ENCODE results near the gene SPTAN1.

Gene SPTAN1

GRCh38 chr9:128529191-128529590, 23.2 kb upstream of the SPTAN1 start:
- no peak overlapping the region for H3K4me3 ChIP-seq (ENCODE audit: low read length)
- H3K4me1 ChIP-seq (ENCODE audit: control insufficient read depth, insufficient read depth, low read length) = no peaks in the 10 kb centered on the region
- peaks cover 6% of the 10 kb centered on the region for H3K36me3 ChIP-seq (ENCODE audit: control insufficient read depth, insufficient read depth, low read length)
- no peaks in the 10 kb centered on the region for H3K27me3 ChIP-seq (ENCODE audit: control insufficient read depth, insufficient read depth, low read length)
- no peak overlapping the region for H3K9ac ChIP-seq (ENCODE audit: low read length)
- no peaks in the 10 kb centered on the region for H3K9me3 ChIP-seq (ENCODE audit: control insufficient read depth, low read length)

- no peak overlapping the region for H3K9ac ChIP-seq (ENCODE audit: low read length)
- no peaks in the 10 kb centered on the region for H3K36me3 ChIP-seq (ENCODE audit: control insufficient read depth, insufficient read depth, low read length)
- no peak overlapping the region for H3K4me3 ChIP-seq (ENCODE audit: low read length)
- no peaks in the 10 kb centered on the region for H3K9me3 ChIP-seq (ENCODE audit: control insufficient read depth, low read length)
- no peaks in the 10 kb centered on the region for H3K27me3 ChIP-seq (ENCODE audit: control insufficient read depth, insufficient read depth, low read length)
- H3K4me1 ChIP-seq (ENCODE audit: control insufficient read depth, insufficient read depth, low read length) = no peaks in the 10 kb centered on the region
Observed at GRCh38 chr9:128532581-128532980, 19.8 kb upstream of the SPTAN1 start.

GRCh38 chr9:128540634-128541360, 11.6 kb upstream of the SPTAN1 start:
- no peaks in the 10 kb centered on the region for H3K27me3 ChIP-seq (ENCODE audit: control insufficient read depth, insufficient read depth, low read length)
- H3K4me3 ChIP-seq (ENCODE audit: low read length) = no peak overlapping the region
- no peak overlapping the region for H3K9ac ChIP-seq (ENCODE audit: low read length)
- no peaks in the 10 kb centered on the region for H3K9me3 ChIP-seq (ENCODE audit: control insufficient read depth, low read length)
- H3K36me3 ChIP-seq (ENCODE audit: control insufficient read depth, insufficient read depth, low read length) = peaks cover 7% of the 10 kb centered on the region
- H3K4me1 ChIP-seq (ENCODE audit: control insufficient read depth, insufficient read depth, low read length) = no peaks in the 10 kb centered on the region

GRCh38 chr9:128546504-128546903, 5.9 kb upstream of the SPTAN1 start:
- Histone ChIP-seq H3K9me3 (ENCODE audit: control insufficient read depth, low read length) (no peaks in the 10 kb centered on the region), H3K36me3 (ENCODE audit: control insufficient read depth, insufficient read depth, low read length) (peaks cover 3% of the 10 kb centered on the region), H3K4me3 (ENCODE audit: low read length) (no peak overlapping the region), H3K4me1 (ENCODE audit: control insufficient read depth, insufficient read depth, low read length) (peaks cover 11% of the 10 kb centered on the region), H3K9ac (ENCODE audit: low read length) (no peak overlapping the region), H3K27me3 (ENCODE audit: control insufficient read depth, insufficient read depth, low read length) (no peaks in the 10 kb centered on the region)

- Histone ChIP-seq H3K9ac (ENCODE audit: low read length) (no peak overlapping the region), H3K4me3 (ENCODE audit: low read length) (no peak overlapping the region), H3K27me3 (ENCODE audit: control insufficient read depth, insufficient read depth, low read length) (no peaks in the 10 kb centered on the region), H3K4me1 (ENCODE audit: control insufficient read depth, insufficient read depth, low read length) (peaks cover 18% of the 10 kb centered on the region), H3K9me3 (ENCODE audit: control insufficient read depth, low read length) (no peaks in the 10 kb centered on the region), H3K36me3 (ENCODE audit: control insufficient read depth, insufficient read depth, low read length) (no peaks in the 10 kb centered on the region)
Observed at GRCh38 chr9:128548876-128549275, 3.5 kb upstream of the SPTAN1 start.

GRCh38 chr9:128550226-128550625, 2.2 kb upstream of the SPTAN1 start:
- Histone ChIP-seq H3K9ac (ENCODE audit: low read length) (no peak overlapping the region), H3K9me3 (ENCODE audit: control insufficient read depth, low read length) (no peaks in the 10 kb centered on the region), H3K4me3 (ENCODE audit: low read length) (no peak overlapping the region), H3K36me3 (ENCODE audit: control insufficient read depth, insufficient read depth, low read length) (no peaks in the 10 kb centered on the region), H3K27me3 (ENCODE audit: control insufficient read depth, insufficient read depth, low read length) (no peaks in the 10 kb centered on the region), H3K4me1 (ENCODE audit: control insufficient read depth, insufficient read depth, low read length) (peaks cover 30% of the 10 kb centered on the region)

GRCh38 chr9:128550770-128551656, 1.4 kb upstream of the SPTAN1 start:
- no peaks in the 10 kb centered on the region for H3K27me3 ChIP-seq (ENCODE audit: control insufficient read depth, insufficient read depth, low read length)
- H3K9ac ChIP-seq (ENCODE audit: low read length) = peak overlapping the region; percentile 58
- H3K4me3 ChIP-seq (ENCODE audit: low read length) = no peak overlapping the region
- H3K36me3 ChIP-seq (ENCODE audit: control insufficient read depth, insufficient read depth, low read length) = no peaks in the 10 kb centered on the region
- H3K9me3 ChIP-seq (ENCODE audit: control insufficient read depth, low read length) = no peaks in the 10 kb centered on the region
- peaks cover 36% of the 10 kb centered on the region for H3K4me1 ChIP-seq (ENCODE audit: control insufficient read depth, insufficient read depth, low read length)

- Histone ChIP-seq H3K4me1 (ENCODE audit: control insufficient read depth, insufficient read depth, low read length) (peaks cover 42% of the 10 kb centered on the region), H3K36me3 (ENCODE audit: control insufficient read depth, insufficient read depth, low read length) (no peaks in the 10 kb centered on the region), H3K9me3 (ENCODE audit: control insufficient read depth, low read length) (no peaks in the 10 kb centered on the region), H3K27me3 (ENCODE audit: control insufficient read depth, insufficient read depth, low read length) (no peaks in the 10 kb centered on the region), H3K4me3 (ENCODE audit: low read length) (peak overlapping the region; percentile 6), H3K9ac (ENCODE audit: low read length) (peak overlapping the region; percentile 58)
Observed at GRCh38 chr9:128551657-128552152, 682 bp upstream of the SPTAN1 start.

GRCh38 chr9:128552744-128553440, 505 bp downstream of the SPTAN1 start:
- Histone ChIP-seq H3K9me3 (ENCODE audit: control insufficient read depth, low read length) (no peaks in the 10 kb centered on the region), H3K36me3 (ENCODE audit: control insufficient read depth, insufficient read depth, low read length) (no peaks in the 10 kb centered on the region), H3K9ac (ENCODE audit: low read length) (peak overlapping the region; percentile 74), H3K4me3 (ENCODE audit: low read length) (peak overlapping the region; percentile 43), H3K27me3 (ENCODE audit: control insufficient read depth, insufficient read depth, low read length) (no peaks in the 10 kb centered on the region), H3K4me1 (ENCODE audit: control insufficient read depth, insufficient read depth, low read length) (peaks cover 54% of the 10 kb centered on the region)

GRCh38 chr9:128553728-128554127, 1.3 kb downstream of the SPTAN1 start:
- no peaks in the 10 kb centered on the region for H3K36me3 ChIP-seq (ENCODE audit: control insufficient read depth, insufficient read depth, low read length)
- H3K9ac ChIP-seq (ENCODE audit: low read length) = peak overlapping the region; percentile 74
- H3K4me1 ChIP-seq (ENCODE audit: control insufficient read depth, insufficient read depth, low read length) = peaks cover 62% of the 10 kb centered on the region
- H3K9me3 ChIP-seq (ENCODE audit: control insufficient read depth, low read length) = no peaks in the 10 kb centered on the region
- H3K27me3 ChIP-seq (ENCODE audit: control insufficient read depth, insufficient read depth, low read length) = no peaks in the 10 kb centered on the region
- H3K4me3 ChIP-seq (ENCODE audit: low read length) = no peak overlapping the region

GRCh38 chr9:128554155-128554862, 1.9 kb downstream of the SPTAN1 start:
- no peaks in the 10 kb centered on the region for H3K36me3 ChIP-seq (ENCODE audit: control insufficient read depth, insufficient read depth, low read length)
- no peak overlapping the region for H3K4me3 ChIP-seq (ENCODE audit: low read length)
- peaks cover 68% of the 10 kb centered on the region for H3K4me1 ChIP-seq (ENCODE audit: control insufficient read depth, insufficient read depth, low read length)
- H3K9ac ChIP-seq (ENCODE audit: low read length) = no peak overlapping the region
- no peaks in the 10 kb centered on the region for H3K27me3 ChIP-seq (ENCODE audit: control insufficient read depth, insufficient read depth, low read length)
- no peaks in the 10 kb centered on the region for H3K9me3 ChIP-seq (ENCODE audit: control insufficient read depth, low read length)
